Karpas-422 (cell line): ENCODE results near the gene CLCA1. TPM values are rescaled to one million over a fixed set of nuclear protein-coding genes. Genes with fewer than 3 reads are reported as not detected.
"Not testable (repeated sequence)": the region's sequence is repeated elsewhere in the genome, so short reads cannot be mapped to it uniquely, and the experiment has no call there.

Experiments used
- DNase-seq: peaks from one replicate; pipeline ENCODE4 v3.0.0-alpha.2; 2015
- H2AFZ ChIP-seq: fragments of 200-600 bp; sonication (generic); 2 replicates; pipeline ENCODE4 v1.6.1; 2014; ENCODE audit warnings: antibody characterized with exemption, low read length, mixed read lengths
- H3K27ac ChIP-seq: fragments of 200-600 bp; sonication (generic); 2 replicates; pipeline ENCODE4 v1.5.1; 2014; ENCODE audit warnings: mild to moderate bottlenecking, low read length, moderate library complexity
- H3K27me3 ChIP-seq: fragments of 200-600 bp; sonication (generic); 2 replicates; pipeline ENCODE4 v1.6.1; 2014; ENCODE audit warnings: low read length, mixed read lengths
- H3K36me3 ChIP-seq: fragments of 200-600 bp; sonication (generic); 2 replicates; pipeline ENCODE4 v1.6.1; 2014; ENCODE audit warnings: low read length, mixed read lengths; ENCODE audit not compliant: insufficient read depth
- H3K4me1 ChIP-seq: fragments of 200-600 bp; sonication (generic); 2 replicates; pipeline ENCODE4 v1.6.1; 2014; ENCODE audit warnings: mild to moderate bottlenecking, low read length, mixed read lengths
- H3K4me2 ChIP-seq: fragments of 200-600 bp; sonication (generic); 2 replicates; pipeline ENCODE4 v1.6.1; 2014; ENCODE audit warnings: low read length, low read depth, mild to moderate bottlenecking; ENCODE audit not compliant: poor library complexity, severe bottlenecking
- H3K4me3 ChIP-seq: fragments of 200-600 bp; sonication (generic); 2 replicates; pipeline ENCODE4 v1.5.1; 2014; ENCODE audit warnings: mild to moderate bottlenecking, antibody characterized with exemption, low read length, mixed read lengths
- H3K79me2 ChIP-seq: fragments of 200-600 bp; sonication (generic); 2 replicates; pipeline ENCODE4 v1.6.1; 2014; ENCODE audit warnings: mild to moderate bottlenecking, low read length, mixed read lengths
- H3K9ac ChIP-seq: fragments of 200-600 bp; sonication (generic); 2 replicates; pipeline ENCODE4 v1.6.0; 2014; ENCODE audit warnings: low read length
- H3K9me2 ChIP-seq: fragments of 200-600 bp; sonication (generic), shearing (Covaris generic); replicated peaks from 2 replicates; pipeline ENCODE4 v1.6.0; 2014; ENCODE audit warnings: mild to moderate bottlenecking, low read length, moderate library complexity; ENCODE audit not compliant: insufficient read depth
- H3K9me3 ChIP-seq: fragments of 300-700, 200-600 bp; sonication (generic); 2 replicates; pipeline ENCODE4 v1.6.1; 2014; ENCODE audit warnings: low read length, mixed read lengths
- H4K20me1 ChIP-seq: fragments of 200-600 bp; sonication (generic); 2 replicates; pipeline ENCODE4 v1.6.1; 2014; ENCODE audit warnings: mild to moderate bottlenecking, antibody characterized with exemption, low read length, low read depth; ENCODE audit not compliant: insufficient read depth
- total RNA-seq: library from RNA; depleted of rRNA; stranded (reverse); fragments of >200 nt; shearing (Covaris generic); gene quantifications from 2 replicates; pipeline ENCODE4 v1.2.3, GENCODE V29; 2014; ENCODE audit warnings: low replicate concordance

The CLCA1 gene
- total RNA-seq, 1 experiment from 2014 or later, result not detected

- H3K27ac ChIP-seq, result no peak overlapping the region
- no peaks in the 10 kb centered on the region for H3K79me2 ChIP-seq
- no peak for DNase-seq
- peaks cover 4% of the 10 kb centered on the region; the same call in 1 of the 2 replicates for H3K27me3 ChIP-seq
- H3K4me2 ChIP-seq, result no peak overlapping the region
- H2AFZ ChIP-seq, result no peak overlapping the region
- H4K20me1 ChIP-seq, result no peaks in the 10 kb centered on the region
- no peaks in the 10 kb centered on the region for H3K9me3 ChIP-seq
- no peak overlapping the region for H3K9ac ChIP-seq
- H3K9me2 ChIP-seq, result no peaks in the 10 kb centered on the region
- no peaks in the 10 kb centered on the region for H3K4me1 ChIP-seq
- H3K4me3 ChIP-seq, result no peak overlapping the region
- no peaks in the 10 kb centered on the region for H3K36me3 ChIP-seq
Observed at GRCh38 chr1:86487131-86487810, 18.5 kb downstream of the CLCA1 start.

- Histone ChIP-seq H3K9ac (no peak overlapping the region), H3K4me1 (no peaks in the 10 kb centered on the region), H3K79me2 (no peaks in the 10 kb centered on the region), H3K4me2 (no peak overlapping the region), H3K9me3 (no peaks in the 10 kb centered on the region), H4K20me1 (no peaks in the 10 kb centered on the region), H3K27ac (no peak overlapping the region), H3K4me3 (no peak overlapping the region), H3K9me2 (no peaks in the 10 kb centered on the region), H3K27me3 (peaks cover 4% of the 10 kb centered on the region; the same call in 1 of the 2 replicates), H2AFZ (no peak overlapping the region), H3K36me3 (no peaks in the 10 kb centered on the region)
- peak; percentile 2 for DNase-seq
Observed at GRCh38 chr1:86487811-86488141, 19.0 kb downstream of the CLCA1 start.

- no peaks in the 10 kb centered on the region for H4K20me1 ChIP-seq
- no peak overlapping the region for H2AFZ ChIP-seq
- H3K9me2 ChIP-seq, result no peaks in the 10 kb centered on the region
- no peaks in the 10 kb centered on the region for H3K9me3 ChIP-seq
- H3K36me3 ChIP-seq, result no peaks in the 10 kb centered on the region
- no peaks in the 10 kb centered on the region for H3K79me2 ChIP-seq
- no peak overlapping the region for H3K27ac ChIP-seq
- peaks cover 4% of the 10 kb centered on the region; the same call in 1 of the 2 replicates for H3K27me3 ChIP-seq
- DNase-seq, result peak; percentile 6
- no peaks in the 10 kb centered on the region for H3K4me1 ChIP-seq
- no peak overlapping the region for H3K4me2 ChIP-seq
- no peak overlapping the region for H3K9ac ChIP-seq
- no peak overlapping the region for H3K4me3 ChIP-seq
Observed at GRCh38 chr1:86489242-86489878, 20.6 kb downstream of the CLCA1 start.

GRCh38 chr1:86491171-86491950, 22.6 kb downstream of the CLCA1 start:
- no peak overlapping the region for H3K4me2 ChIP-seq
- H3K9ac ChIP-seq, result no peak overlapping the region
- DNase-seq, result peak; percentile 38

GRCh38 chr1:86498281-86498680, 29.6 kb downstream of the CLCA1 start:
- Histone ChIP-seq H4K20me1 (no peaks in the 10 kb centered on the region), H3K27ac (no peak overlapping the region), H3K4me3 (no peak overlapping the region), H3K9me3 (no peaks in the 10 kb centered on the region), H3K4me2 (no peak overlapping the region), H3K79me2 (no peaks in the 10 kb centered on the region), H3K27me3 (no peaks in the 10 kb centered on the region), H3K9ac (no peak overlapping the region), H3K4me1 (peaks cover 9% of the 10 kb centered on the region), H3K36me3 (no peaks in the 10 kb centered on the region), H3K9me2 (no peaks in the 10 kb centered on the region), H2AFZ (no peak overlapping the region)
- DNase-seq, result no peak

More at GRCh38 chr1:86491171-86491950, 22.6 kb downstream of the CLCA1 start:
- H3K4me3 ChIP-seq, result no peak overlapping the region
- H3K79me2 ChIP-seq, result no peaks in the 10 kb centered on the region
- no peaks in the 10 kb centered on the region for H3K9me2 ChIP-seq
- no peaks in the 10 kb centered on the region for H3K9me3 ChIP-seq
- no peak overlapping the region for H2AFZ ChIP-seq
- no peaks in the 10 kb centered on the region for H3K36me3 ChIP-seq
- H3K27me3 ChIP-seq, result peaks cover 4% of the 10 kb centered on the region; the same call in 1 of the 2 replicates
- H3K27ac ChIP-seq, result no peak overlapping the region
- H4K20me1 ChIP-seq, result no peaks in the 10 kb centered on the region
- H3K4me1 ChIP-seq, result no peaks in the 10 kb centered on the region

- peak; percentile 90 for DNase-seq
- Histone ChIP-seq H3K36me3 (no peaks in the 10 kb centered on the region), H2AFZ (no peak overlapping the region), H3K27me3 (no peaks in the 10 kb centered on the region), H3K4me3 (no peak overlapping the region), H3K79me2 (no peaks in the 10 kb centered on the region), H4K20me1 (no peaks in the 10 kb centered on the region), H3K9me3 (no peaks in the 10 kb centered on the region), H3K4me2 (no peak overlapping the region), H3K27ac (no peak overlapping the region), H3K9me2 (no peaks in the 10 kb centered on the region), H3K4me1 (peaks cover 9% of the 10 kb centered on the region), H3K9ac (no peak overlapping the region)
Observed at GRCh38 chr1:86499987-86500593, 31.4 kb downstream of the CLCA1 start.

- H4K20me1 ChIP-seq, result no peaks in the 10 kb centered on the region
- no peaks in the 10 kb centered on the region for H3K9me3 ChIP-seq
- no peak overlapping the region for H3K4me2 ChIP-seq
- no peaks in the 10 kb centered on the region for H3K27me3 ChIP-seq
- no peak overlapping the region for H2AFZ ChIP-seq
- no peaks in the 10 kb centered on the region for H3K36me3 ChIP-seq
- DNase-seq, result no peak
- no peak overlapping the region for H3K9ac ChIP-seq
- no peak overlapping the region for H3K4me3 ChIP-seq
- H3K4me1 ChIP-seq, result peaks cover 9% of the 10 kb centered on the region
- no peaks in the 10 kb centered on the region for H3K9me2 ChIP-seq
- H3K79me2 ChIP-seq, result no peaks in the 10 kb centered on the region
- no peak overlapping the region for H3K27ac ChIP-seq
Observed at GRCh38 chr1:86500714-86501113, 32.0 kb downstream of the CLCA1 start.

GRCh38 chr1:86502125-86502646, 33.5 kb downstream of the CLCA1 start:
- H3K4me1 ChIP-seq, H3K9me3 ChIP-seq, H3K27me3 ChIP-seq, H3K9me2 ChIP-seq, H4K20me1 ChIP-seq, H3K36me3 ChIP-seq, H3K79me2 ChIP-seq, H3K27ac ChIP-seq: not testable (repeated sequence)
- H3K4me2 ChIP-seq, result peak overlapping the region; percentile 67
- DNase-seq, result peak; percentile 78
- H2AFZ ChIP-seq, result peak overlapping the region; percentile 93
- H3K4me3 ChIP-seq, result peak overlapping the region; percentile 56
- peak overlapping the region; percentile 48 for H3K9ac ChIP-seq
